A549 treated with dexamethasone at 1 μM for 4 hours (cell line): ENCODE measurements around the gene OR6B3. TPM values are rescaled to one million over a fixed set of nuclear protein-coding genes. Genes with fewer than 3 reads are reported as not detected.

ENCODE experiments used
- total RNA-seq: library from RNA; stranded (reverse); fragments of 200-300 nt; extraction: Qiagen RNA extraction; gene quantifications from 5 replicates; pipeline ENCODE4 v1.2.3, GENCODE V29; 2022

The OR6B3 gene
- total RNA-seq, result not detected in 5 replicates

GRCh38 chr2:240053173-240054155 is at the start of gene OR6B3:
Gene OR6B3 (minus strand): TSS chr2:240053521.

GRCh38 chr2:240030379-240031094 is 22.8 kb downstream of the OR6B3 start, which contains the start of gene OR6B2:
Gene OR6B2 (minus strand): TSS chr2:240030429. CDS start chr2:240030429, 0 bp downstream.

Other genes with a start within 250 kb of the OR6B3 start
- 121 to 148 TPM (median 131 TPM) in 5 replicates for gene NDUFA10, start 28.2 kb downstream of the OR6B3 start, total RNA-seq
- gene OR6B2, start 23.1 kb downstream of the OR6B3 start, total RNA-seq, result not detected in 5 replicates
- 232 to 263 TPM (median 242 TPM) in 5 replicates for gene COPS9, start 82.8 kb upstream of the OR6B3 start, total RNA-seq
- gene OTOS, start 87.1 kb upstream of the OR6B3 start, total RNA-seq, result not detected in 5 replicates